ENCODE results near the gene TRIM24. TPM values are rescaled to one million over a fixed set of nuclear protein-coding genes. Genes with fewer than 3 reads are reported as not detected.

Gene TRIM24
- total and polyA plus RNA-seq, 2 of the 13 experiments (the other 11 are each of a cell fraction or from before 2014, with no cell fraction given): 100 to 106 TPM

DNA sequence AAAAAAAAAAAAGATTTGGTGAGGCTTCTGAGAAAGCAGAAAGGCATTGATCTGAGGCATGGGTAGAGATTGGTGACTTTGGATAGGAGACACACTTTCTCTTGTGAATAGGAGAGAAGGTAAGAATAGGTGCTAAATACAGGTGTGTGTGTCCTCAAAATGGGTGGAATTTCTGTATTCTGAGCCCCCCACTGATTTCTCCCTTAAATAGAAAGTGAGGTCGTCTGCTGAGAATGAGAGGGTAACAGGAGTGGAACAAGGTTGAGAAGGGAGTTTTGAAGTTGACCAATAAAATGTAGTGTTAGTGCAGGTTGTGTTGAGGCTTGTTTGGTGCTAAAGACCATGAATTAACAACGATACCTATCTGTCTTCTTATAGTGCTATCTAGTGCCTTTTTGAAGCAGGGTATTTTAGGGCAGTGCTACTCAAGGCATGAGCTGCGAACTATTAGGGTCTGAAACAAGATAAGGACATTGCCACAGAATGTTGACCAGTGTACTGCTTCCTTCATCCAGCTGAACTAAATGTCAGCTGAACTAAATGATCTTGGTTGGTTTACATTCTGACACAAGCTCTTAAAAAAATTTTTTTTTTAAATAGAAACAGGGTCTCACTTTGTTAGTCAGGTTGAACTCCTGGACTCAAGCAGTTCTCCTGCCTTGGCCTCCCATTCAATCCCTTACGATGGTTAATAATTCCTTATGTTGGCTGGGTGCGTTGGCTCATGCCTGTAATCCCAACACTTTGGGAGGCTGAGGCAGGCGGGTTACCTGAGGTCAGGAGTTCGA lies 12.4 kb downstream of the TRIM24 start (continued):
- no peak for TF ChIP-seq ZBTB4 (CRISPR knock-in tag; IDR thresholded peaks at IDR 0.05; ENCODE audit: borderline replicate concordance)
- peak; percentile 30; the same call in 1 of the 2 replicates for TF ChIP-seq FOXJ3 (CRISPR knock-in tag; IDR thresholded peaks at IDR 0.05; ENCODE audit: borderline replicate concordance)
- TF ChIP-seq SOX5 (CRISPR knock-in tag; IDR thresholded peaks at IDR 0.05; ENCODE audit: borderline replicate concordance): 0 out of 2 replicates have a peak, but pooled peaks have one; percentile 6
- no peak for TF ChIP-seq ATF1 (CRISPR knock-in tag; IDR thresholded peaks at IDR 0.05)
- TF ChIP-seq, protein P1, sequence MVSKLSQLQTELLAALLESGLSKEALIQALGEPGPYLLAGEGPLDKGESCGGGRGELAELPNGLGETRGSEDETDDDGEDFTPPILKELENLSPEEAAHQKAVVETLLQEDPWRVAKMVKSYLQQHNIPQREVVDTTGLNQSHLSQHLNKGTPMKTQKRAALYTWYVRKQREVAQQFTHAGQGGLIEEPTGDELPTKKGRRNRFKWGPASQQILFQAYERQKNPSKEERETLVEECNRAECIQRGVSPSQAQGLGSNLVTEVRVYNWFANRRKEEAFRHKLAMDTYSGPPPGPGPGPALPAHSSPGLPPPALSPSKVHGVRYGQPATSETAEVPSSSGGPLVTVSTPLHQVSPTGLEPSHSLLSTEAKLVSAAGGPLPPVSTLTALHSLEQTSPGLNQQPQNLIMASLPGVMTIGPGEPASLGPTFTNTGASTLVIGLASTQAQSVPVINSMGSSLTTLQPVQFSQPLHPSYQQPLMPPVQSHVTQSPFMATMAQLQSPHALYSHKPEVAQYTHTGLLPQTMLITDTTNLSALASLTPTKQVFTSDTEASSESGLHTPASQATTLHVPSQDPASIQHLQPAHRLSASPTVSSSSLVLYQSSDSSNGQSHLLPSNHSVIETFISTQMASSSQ (IDR thresholded peaks at IDR 0.05; ENCODE audit: low read depth): no peak
- TF ChIP-seq, protein P1 (CRISPR knock-in tag; IDR thresholded peaks at IDR 0.05; ENCODE audit: borderline replicate concordance): peak; percentile 49; the same call in 1 of the 2 replicates
- TF ChIP-seq RXRA (CRISPR knock-in tag; IDR thresholded peaks at IDR 0.05): peak; percentile 49; the same call in 1 of the 2 replicates
- peak; percentile 41; the same call in 1 of the 2 replicates for TF ChIP-seq KDM1A (CRISPR knock-in tag; IDR thresholded peaks at IDR 0.05)
- TF ChIP-seq ARID4A (CRISPR knock-in tag; IDR thresholded peaks at IDR 0.05; ENCODE audit: borderline replicate concordance): no peak
- no peak for TF ChIP-seq FOXP1 (IDR thresholded peaks at IDR 0.05)
- TF ChIP-seq FOXP1 (CRISPR knock-in tag; IDR thresholded peaks at IDR 0.05): peak; percentile 17; the same call in 1 of the 2 replicates
- TF ChIP-seq, protein P2, sequence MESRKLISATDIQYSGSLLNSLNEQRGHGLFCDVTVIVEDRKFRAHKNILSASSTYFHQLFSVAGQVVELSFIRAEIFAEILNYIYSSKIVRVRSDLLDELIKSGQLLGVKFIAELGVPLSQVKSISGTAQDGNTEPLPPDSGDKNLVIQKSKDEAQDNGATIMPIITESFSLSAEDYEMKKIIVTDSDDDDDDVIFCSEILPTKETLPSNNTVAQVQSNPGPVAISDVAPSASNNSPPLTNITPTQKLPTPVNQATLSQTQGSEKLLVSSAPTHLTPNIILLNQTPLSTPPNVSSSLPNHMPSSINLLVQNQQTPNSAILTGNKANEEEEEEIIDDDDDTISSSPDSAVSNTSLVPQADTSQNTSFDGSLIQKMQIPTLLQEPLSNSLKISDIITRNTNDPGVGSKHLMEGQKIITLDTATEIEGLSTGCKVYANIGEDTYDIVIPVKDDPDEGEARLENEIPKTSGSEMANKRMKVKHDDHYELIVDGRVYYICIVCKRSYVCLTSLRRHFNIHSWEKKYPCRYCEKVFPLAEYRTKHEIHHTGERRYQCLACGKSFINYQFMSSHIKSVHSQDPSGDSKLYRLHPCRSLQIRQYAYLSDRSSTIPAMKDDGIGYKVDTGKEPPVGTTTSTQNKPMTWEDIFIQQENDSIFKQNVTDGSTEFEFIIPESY (CRISPR knock-in tag; IDR thresholded peaks at IDR 0.05): peak; percentile 93
- TF ChIP-seq SAP130 (CRISPR knock-in tag; IDR thresholded peaks at IDR 0.05; ENCODE audit: low read depth): peak; percentile 52
- TF ChIP-seq MED1 (CRISPR knock-in tag; IDR thresholded peaks at IDR 0.05): 0 out of 2 replicates have a peak, but pooled peaks have one; percentile 36
- TF ChIP-seq SSRP1 (CRISPR knock-in tag; IDR thresholded peaks at IDR 0.05): peak; percentile 59; the same call in 1 of the 2 replicates
